Right lobe of liver (tissue), 6 donors: Measurements from ENCODE around the gene JDP2. TPM values are rescaled to one million over a fixed set of nuclear protein-coding genes. Genes with fewer than 3 reads are reported as not detected.

Experiments
- ATAC-seq, 4 donors: fragments of 200-7000 bp; cut with Tn5 transposase; one replicate each; pipeline ENCODE4 v1.9.1; 2020; ENCODE audit warnings: mild to moderate bottlenecking in 4 of 4, moderate library complexity in 4 of 4
- DNase-seq, 3 donors: peaks; one replicate each; pipeline ENCODE4 v3.0.0-alpha.2; 2020
- H3K27ac ChIP-seq, 3 donors: fragments of 200-600 bp; one replicate each; pipeline ENCODE4 v1.8.0; 2022
- H3K27me3 ChIP-seq, 2 donors: fragments of 200-600 bp; one replicate each; pipeline ENCODE4 v1.8.0; 2022
- H3K36me3 ChIP-seq, 4 donors: fragments of 200-600 bp; sonication (generic) in 1 of 4; one replicate each; pipeline versions ENCODE4 v1.5.1 to v1.8.0; 2017 to 2022; ENCODE audit warnings: control low read depth in 1 of 4
- H3K4me1 ChIP-seq, 4 donors: fragments of 200-600 bp; sonication (generic) in 1 of 4; one replicate each; pipeline versions ENCODE4 v1.5.1 to v1.8.0; 2017 to 2022; ENCODE audit warnings: control low read depth in 1 of 4
- H3K4me3 ChIP-seq, 3 donors: fragments of 200-600 bp; one replicate each; pipeline ENCODE4 v1.8.0; 2022
- H3K9me3 ChIP-seq, 4 donors: fragments of 200-600 bp; sonication (generic) in 1 of 4; one replicate each; pipeline versions ENCODE4 v1.5.1 to v1.8.0; 2017 to 2022; ENCODE audit warnings: control low read depth in 1 of 4
- POLR2A ChIP-seq: fragments of 450-650 bp; IDR thresholded peaks from one replicate; pipeline ENCODE4 v1.6.1; 2017; ENCODE audit warnings: antibody characterized with exemption, mild to moderate bottlenecking
- WGBS: methylation state at CpG from one replicate; pipeline ENCODE4 v1.1.6; 2018; ENCODE audit warnings: low coverage, low lambda C conversion rate; ENCODE audit not compliant: insufficient coverage; ENCODE audit errors: missing lambda C conversion rate; 5-methylcytosine and 5-hydroxymethylcytosine counted together
- intact Hi-C, 2 donors: fragments of 100-400 bp; cut with DNase I; formaldehyde crosslinking; loops; one replicate each; pipeline versions ENCODE4 v1.11.2 to v1.14.1; 2022
- total RNA-seq, 6 experiments: library from RNA; depleted of rRNA in 2 of 6; stranded (reverse); fragments of >200 nt in 2 of 6; fragmentation: NEBNext Ultra II Directional in 3 of 6; extraction: Animal tissue kit (Norgen Biotek cat#: 25700) in 3 of 6; gene quantifications; one replicate each; pipeline versions ENCODE4 v1.1.0 to v1.2.4, GENCODE V29; 2016 to 2023
- TF ChIP-seq, protein P1 (sequence below), 4 donors: fragments of 200-600 bp in 3 of 4; fragments of 450-650 bp in 1 of 4; IDR thresholded peaks; one replicate each; pipeline versions ENCODE4 v1.5.1 to v1.8.0; 2016 to 2022; ENCODE audit warnings: antibody characterized with exemption in 4 of 4, mild to moderate bottlenecking in 2 of 4
- donor health status: DM: no; HTN: yes; CAD: no.
- donor health status: DM: no; HTN: no; CAD: no.
- donor health status: DM: no; HTN: no; CAD: no.
- donor health status: DM: no; HTN: yes; CAD: no.
- donor health status: DM: no; HTN: yes; CAD: no.

Gene JDP2
- total RNA-seq, 6 experiments from 2014 or later, result 8.3 to 22.0 (median 11.8) TPM

GRCh38 chr14:75391953-75392352 lies 35.9 kb upstream of the JDP2 start:
- ATAC-seq (no peak), DNase-seq (no peak)
- Histone ChIP-seq H3K36me3 (no peaks in the 10 kb centered on the region), H3K9me3 (no peaks in the 10 kb centered on the region), H3K4me1 (no peaks in the 10 kb centered on the region), H3K27me3 (no peaks in the 10 kb centered on the region), H3K4me3 (no peak overlapping the region), H3K27ac (no peak overlapping the region)
- 90% methylated on average over 7 of the region's 7 CpGs for WGBS
- TF ChIP-seq POLR2A, result no peak
- TF ChIP-seq, protein P1, sequence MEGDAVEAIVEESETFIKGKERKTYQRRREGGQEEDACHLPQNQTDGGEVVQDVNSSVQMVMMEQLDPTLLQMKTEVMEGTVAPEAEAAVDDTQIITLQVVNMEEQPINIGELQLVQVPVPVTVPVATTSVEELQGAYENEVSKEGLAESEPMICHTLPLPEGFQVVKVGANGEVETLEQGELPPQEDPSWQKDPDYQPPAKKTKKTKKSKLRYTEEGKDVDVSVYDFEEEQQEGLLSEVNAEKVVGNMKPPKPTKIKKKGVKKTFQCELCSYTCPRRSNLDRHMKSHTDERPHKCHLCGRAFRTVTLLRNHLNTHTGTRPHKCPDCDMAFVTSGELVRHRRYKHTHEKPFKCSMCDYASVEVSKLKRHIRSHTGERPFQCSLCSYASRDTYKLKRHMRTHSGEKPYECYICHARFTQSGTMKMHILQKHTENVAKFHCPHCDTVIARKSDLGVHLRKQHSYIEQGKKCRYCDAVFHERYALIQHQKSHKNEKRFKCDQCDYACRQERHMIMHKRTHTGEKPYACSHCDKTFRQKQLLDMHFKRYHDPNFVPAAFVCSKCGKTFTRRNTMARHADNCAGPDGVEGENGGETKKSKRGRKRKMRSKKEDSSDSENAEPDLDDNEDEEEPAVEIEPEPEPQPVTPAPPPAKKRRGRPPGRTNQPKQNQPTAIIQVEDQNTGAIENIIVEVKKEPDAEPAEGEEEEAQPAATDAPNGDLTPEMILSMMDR (IDR thresholded peaks at IDR 0.05), result no peak
- intact Hi-C loops, result no loop called here

- no peaks in the 10 kb centered on the region for H3K27me3 ChIP-seq
- 46% methylated on average over 4 of the region's 11 CpGs for WGBS
- H3K4me1 ChIP-seq, result no peaks in the 10 kb centered on the region
- no peak for ATAC-seq
- TF ChIP-seq, protein P1 (IDR thresholded peaks at IDR 0.05), result no peak
- TF ChIP-seq POLR2A, result no peak
- no peaks in the 10 kb centered on the region for H3K9me3 ChIP-seq
- no peak overlapping the region for H3K27ac ChIP-seq
- DNase-seq, result no peak
- intact Hi-C loops, result no loop called here
- H3K4me3 ChIP-seq, result no peak overlapping the region
- no peaks in the 10 kb centered on the region for H3K36me3 ChIP-seq
Measured at GRCh38 chr14:75392686-75393641, 34.9 kb upstream of the JDP2 start.

DNA sequence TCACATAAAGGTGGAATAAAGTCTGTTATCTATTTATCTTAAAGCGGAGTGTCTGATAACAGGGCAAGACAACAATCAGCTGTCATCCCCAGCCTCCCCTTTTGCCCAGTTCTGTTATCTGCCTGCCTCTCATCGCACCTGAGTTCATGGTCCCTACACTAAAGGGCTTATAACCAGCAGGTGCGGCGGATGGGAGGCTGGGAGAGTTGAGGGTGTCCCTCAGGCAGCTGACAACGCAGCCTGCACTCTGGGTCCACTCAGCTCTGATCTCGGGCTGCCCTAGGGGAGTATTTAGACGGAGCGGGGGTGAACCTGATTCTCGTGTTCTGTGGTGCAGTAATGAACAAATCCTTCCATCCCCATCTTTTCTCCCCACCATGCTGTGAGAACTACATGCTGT lies 34.0 kb upstream of the JDP2 start:
- Histone ChIP-seq H3K36me3 (no peaks in the 10 kb centered on the region), H3K4me3 (no peak overlapping the region), H3K4me1 (no peaks in the 10 kb centered on the region), H3K9me3 (no peaks in the 10 kb centered on the region), H3K27me3 (no peaks in the 10 kb centered on the region), H3K27ac (no peak overlapping the region)
- DNase-seq, result no peak
- TF ChIP-seq, protein P1 (IDR thresholded peaks at IDR 0.05), result no peak
- no peak for TF ChIP-seq POLR2A
- intact Hi-C loops, result no loop called here
- ATAC-seq, result no peak
- 82% methylated on average over 8 of the region's 9 CpGs for WGBS

DNA sequence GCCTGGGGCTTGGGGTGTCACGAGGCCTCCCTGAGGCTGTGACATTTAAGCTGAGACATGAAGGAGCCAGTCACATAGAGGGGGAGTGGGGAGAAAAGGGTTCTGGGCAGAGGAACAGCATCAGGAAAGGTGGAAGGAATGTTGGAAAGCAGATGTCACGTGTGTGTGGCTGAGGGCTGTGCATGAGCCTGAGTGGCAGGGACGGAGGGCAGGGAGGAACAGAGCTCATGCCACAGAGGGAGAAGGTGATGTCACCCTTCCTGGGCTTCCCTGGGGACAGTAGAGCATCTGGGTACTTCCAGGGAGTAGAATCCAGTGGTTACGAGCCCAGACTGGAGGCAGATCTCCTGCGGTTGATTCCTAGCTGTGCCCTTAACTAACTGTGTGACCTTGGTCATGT lies 32.0 kb upstream of the JDP2 start:
- Histone ChIP-seq H3K36me3 (no peaks in the 10 kb centered on the region), H3K27me3 (no peaks in the 10 kb centered on the region), H3K4me3 (no peak overlapping the region), H3K27ac (no peak overlapping the region), H3K4me1 (peaks cover 0 to 6% (median 3%) of the 10 kb centered on the region in 4 donors), H3K9me3 (no peaks in the 10 kb centered on the region)
- DNase-seq, result no peak
- ATAC-seq, result no peak
- intact Hi-C loops, result no loop called here
- no peak for TF ChIP-seq POLR2A
- TF ChIP-seq, protein P1 (IDR thresholded peaks at IDR 0.05), result no peak
- 67% methylated on average over 5 of the region's 5 CpGs for WGBS
